Activated naive CD8-positive, alpha-beta T cell treated with anti-CD3 and anti-CD28 coated beads for 36 hours (primary cell): ENCODE data around the gene NECAP2. TPM values are rescaled to one million over a fixed set of nuclear protein-coding genes. Genes with fewer than 3 reads are reported as not detected.
"Not testable (repeated sequence)": the region's sequence is repeated elsewhere in the genome, so short reads cannot be mapped to it uniquely, and the experiment has no call there.

ENCODE experiments used
- DNase-seq: peaks from one replicate; pipeline ENCODE4 v3.0.0; 2021
- H3K27ac Mint-ChIP-seq: one replicate; pipeline ENCODE4 v1.8.0; 2022; ENCODE audit warnings: mild to moderate bottlenecking, moderate library complexity, mixed read lengths
- H3K27me3 Mint-ChIP-seq: one replicate; pipeline ENCODE4 v1.8.0; 2022; ENCODE audit warnings: mild to moderate bottlenecking, mixed read lengths
- H3K36me3 Mint-ChIP-seq: one replicate; pipeline ENCODE4 v1.8.0; 2021; ENCODE audit warnings: mild to moderate bottlenecking, mixed read lengths
- H3K4me1 Mint-ChIP-seq: one replicate; pipeline ENCODE4 v1.8.0; 2021; ENCODE audit warnings: mixed read lengths
- H3K4me3 Mint-ChIP-seq: one replicate; pipeline ENCODE4 v1.8.0; 2022; ENCODE audit warnings: mild to moderate bottlenecking, moderate library complexity, mixed read lengths
- H3K9me3 Mint-ChIP-seq: one replicate; pipeline ENCODE4 v1.8.0; 2022; ENCODE audit warnings: mixed read lengths
- total RNA-seq, 2 experiments: library from RNA; stranded (reverse); gene quantifications; one replicate each; pipeline ENCODE4 v1.2.3, GENCODE V29; 2021

Gene NECAP2
- total RNA-seq, 2 experiments from 2014 or later: 52.5 to 54.9 TPM

DNA sequence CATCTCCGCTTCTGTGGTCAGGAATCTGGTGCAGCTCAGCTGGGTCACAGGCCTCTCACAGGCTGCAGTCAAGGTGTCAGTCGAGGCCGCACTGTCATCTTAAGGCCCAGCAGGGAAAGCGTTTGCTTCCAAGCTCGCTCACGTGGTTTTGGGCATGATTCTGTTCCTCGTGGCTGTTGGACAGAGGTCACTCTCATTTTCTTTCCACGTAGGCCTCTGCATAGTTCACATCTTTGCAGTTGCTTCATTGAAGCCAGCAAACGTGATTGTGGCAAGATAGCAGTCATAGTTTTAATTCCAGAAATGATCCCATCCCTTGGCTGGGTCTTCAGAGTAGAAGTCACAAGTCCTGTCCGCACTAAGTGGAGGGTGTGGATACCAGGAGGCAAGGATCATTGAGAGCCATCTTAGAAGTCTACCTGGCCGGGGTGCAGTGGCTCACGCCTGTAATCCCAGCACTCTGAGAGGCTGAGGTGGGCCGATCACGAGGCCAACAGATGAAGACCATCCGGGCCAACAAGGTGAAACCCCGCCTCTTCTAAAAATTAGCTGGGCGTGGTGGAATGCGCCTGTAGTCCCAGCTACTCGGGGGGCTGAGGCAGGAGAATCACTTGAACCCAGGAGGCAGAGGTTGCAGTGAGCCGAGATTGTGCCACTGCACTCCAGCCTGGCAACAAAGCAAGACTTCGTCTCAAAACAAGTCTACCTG is 24.5 kb downstream of the NECAP2 start:
- H3K4me3 Mint-ChIP-seq: no peak overlapping the region
- no peaks in the 10 kb centered on the region for H3K27me3 Mint-ChIP-seq
- no peaks in the 10 kb centered on the region for H3K9me3 Mint-ChIP-seq
- peaks cover 7% of the 10 kb centered on the region for H3K36me3 Mint-ChIP-seq
- H3K4me1 Mint-ChIP-seq: peaks cover 3% of the 10 kb centered on the region
- no peak overlapping the region for H3K27ac Mint-ChIP-seq
- DNase-seq: no peak

DNA sequence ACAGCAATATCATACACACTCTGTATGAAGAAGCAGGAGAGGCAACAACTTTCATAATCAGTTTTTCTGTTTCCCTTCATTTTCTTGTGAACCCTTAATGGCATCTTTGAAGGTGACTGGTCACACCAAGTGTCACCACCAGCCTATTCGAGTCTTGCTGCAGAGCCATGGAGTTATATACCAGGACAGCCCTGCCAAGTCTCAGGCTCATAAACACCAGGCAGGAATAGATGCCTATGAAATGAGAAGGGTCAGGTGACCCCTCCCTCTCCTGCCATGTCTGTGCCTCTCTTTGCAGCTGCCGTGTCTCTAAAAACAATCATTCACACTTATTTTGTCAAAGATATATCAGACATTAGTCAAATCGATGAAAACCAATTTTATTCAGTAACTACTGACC is 28.0 kb downstream of the NECAP2 start:
- Mint-ChIP-seq H3K9me3 (no peaks in the 10 kb centered on the region), H3K4me3 (no peak overlapping the region), H3K4me1 (peaks cover 5% of the 10 kb centered on the region), H3K27me3 (no peaks in the 10 kb centered on the region), H3K36me3 (peaks cover 2% of the 10 kb centered on the region), H3K27ac (no peak overlapping the region)
- DNase-seq: no peak

DNA sequence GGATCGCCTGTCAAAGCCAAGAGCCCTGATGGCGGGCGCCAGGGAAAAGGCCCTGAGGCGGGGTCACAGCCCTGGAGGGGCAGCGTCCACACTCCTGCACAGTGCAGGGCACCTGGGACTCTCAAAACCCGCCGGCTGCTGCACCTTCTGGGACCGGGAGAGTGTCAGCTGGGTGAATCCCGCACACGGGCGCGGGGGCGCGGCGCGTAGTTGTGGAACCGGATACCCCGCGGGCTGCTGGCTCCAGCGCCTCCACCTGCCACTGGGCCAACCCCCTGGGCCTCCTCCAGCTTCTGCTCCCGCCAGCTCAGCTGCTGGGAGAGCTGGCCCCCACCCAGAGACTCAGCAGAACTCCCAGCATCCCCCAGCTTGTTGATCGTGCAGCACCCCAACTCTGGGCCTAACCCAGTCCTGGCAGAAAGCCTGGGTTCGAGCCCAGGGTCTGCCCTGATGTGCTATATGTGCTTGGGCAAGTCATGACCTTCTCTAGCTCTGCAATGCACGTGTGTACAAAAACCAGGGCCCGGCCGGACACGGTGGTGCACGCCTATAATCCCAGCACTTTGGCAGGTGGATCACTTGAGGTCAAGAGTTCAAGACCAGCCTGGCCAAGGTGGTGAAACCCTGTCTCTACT is 33.8 kb downstream of the NECAP2 start:
- H3K36me3 Mint-ChIP-seq: no peaks in the 10 kb centered on the region

DNA sequence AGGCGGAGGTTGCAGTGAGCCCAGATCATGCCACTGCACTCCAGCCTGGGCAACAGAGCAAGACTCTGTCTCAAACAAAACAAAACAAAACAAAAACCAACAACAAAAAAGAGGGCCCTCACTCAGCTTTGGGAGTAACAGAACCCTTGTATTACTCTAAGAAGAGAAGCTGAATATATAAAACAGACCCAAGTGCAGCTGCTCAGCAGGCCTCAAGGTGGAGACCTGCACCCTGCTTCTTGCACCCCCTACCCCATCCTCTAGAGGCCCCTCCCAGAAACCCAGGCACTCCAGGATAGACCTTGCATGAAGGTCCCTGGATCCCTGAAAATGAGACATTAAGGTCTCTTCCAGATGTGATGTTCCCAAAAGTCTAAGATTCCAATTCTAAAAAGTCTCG is 34.4 kb downstream of the NECAP2 start:
- DNase-seq, H3K27ac Mint-ChIP-seq, H3K36me3 Mint-ChIP-seq, H3K9me3 Mint-ChIP-seq, H3K27me3 Mint-ChIP-seq, H3K4me3 Mint-ChIP-seq, H3K4me1 Mint-ChIP-seq: not testable (repeated sequence)

More for the DNA sequence above, 33.8 kb downstream of the NECAP2 start:
- Mint-ChIP-seq H3K4me3 (no peak overlapping the region), H3K9me3 (no peaks in the 10 kb centered on the region), H3K27ac (no peak overlapping the region), H3K4me1 (peaks cover 7% of the 10 kb centered on the region), H3K27me3 (no peaks in the 10 kb centered on the region)
- no peak for DNase-seq

DNA sequence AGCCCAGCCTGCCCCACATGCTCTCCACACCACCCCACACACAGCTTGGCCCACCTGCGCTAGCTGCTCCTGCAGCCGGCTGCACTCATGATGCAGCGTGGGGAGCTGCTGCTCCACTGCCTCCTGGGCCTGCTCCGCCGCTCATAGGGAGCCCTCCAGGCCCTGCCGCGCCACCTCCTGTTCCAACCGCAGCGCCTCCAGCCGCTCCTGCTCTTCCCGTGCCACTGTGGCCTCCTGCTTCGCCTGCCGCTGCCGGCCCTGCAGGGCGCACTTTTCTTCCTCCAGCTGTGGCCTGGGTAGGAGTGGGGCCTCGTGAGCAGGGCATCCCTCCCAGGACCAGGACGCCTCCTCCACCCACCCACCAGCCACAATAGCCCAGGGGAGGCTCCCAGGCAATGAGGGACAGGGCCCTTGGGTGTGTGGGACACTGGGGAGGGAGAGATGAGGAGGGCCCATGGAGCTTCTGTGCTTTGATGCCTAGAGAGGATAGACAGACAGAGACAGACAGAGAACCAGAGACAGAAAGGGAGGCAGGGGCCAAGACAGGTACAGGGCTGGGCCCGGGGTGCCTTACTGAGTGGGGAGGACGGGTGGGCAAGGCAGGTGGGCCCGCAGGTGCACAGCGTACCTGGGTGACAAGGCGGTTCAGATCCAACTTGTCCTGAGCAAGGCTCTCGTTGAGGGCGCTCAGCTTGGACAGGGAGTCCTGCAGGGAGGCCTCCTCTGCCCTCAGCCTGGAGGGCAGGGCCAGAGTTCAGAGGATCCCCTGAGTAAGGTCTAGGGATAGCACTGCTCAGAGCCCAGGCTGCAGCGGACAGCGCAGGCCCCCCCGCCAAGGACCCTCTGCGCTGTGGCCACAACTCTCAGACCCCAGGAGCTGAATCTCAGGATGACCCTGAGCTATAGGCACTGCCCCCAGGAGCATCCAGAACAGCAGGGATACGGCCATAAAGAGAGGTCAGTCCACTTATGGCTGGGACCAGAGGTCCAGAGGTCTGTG is 35.5 kb downstream of the NECAP2 start:
- not testable (repeated sequence) for H3K27me3 Mint-ChIP-seq, H3K4me3 Mint-ChIP-seq, DNase-seq, H3K9me3 Mint-ChIP-seq, H3K27ac Mint-ChIP-seq, H3K4me1 Mint-ChIP-seq, H3K36me3 Mint-ChIP-seq

DNA sequence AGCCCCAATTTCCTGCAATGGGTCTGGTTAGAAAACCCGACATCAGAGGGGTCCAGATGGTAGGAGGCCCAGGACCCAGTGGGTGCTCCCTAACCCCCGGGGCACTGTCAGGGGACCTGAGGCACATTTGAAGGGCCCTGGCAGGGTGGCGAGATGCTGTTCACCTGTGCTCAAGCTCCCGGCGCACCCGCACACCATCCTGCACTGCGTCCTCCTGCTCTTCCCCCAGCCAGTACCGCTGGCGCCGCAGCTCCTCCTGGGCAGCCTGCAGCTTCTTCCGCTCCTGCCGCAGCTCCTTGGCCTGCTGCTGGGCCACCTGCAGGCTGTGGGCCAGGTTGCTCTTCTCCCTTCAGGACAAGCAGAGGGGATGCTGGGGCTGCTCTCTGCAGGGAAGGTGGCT is 37.6 kb downstream of the NECAP2 start:
- Mint-ChIP-seq H3K4me1 (peaks cover 7% of the 10 kb centered on the region), H3K27ac (no peak overlapping the region), H3K4me3 (no peak overlapping the region), H3K27me3 (no peaks in the 10 kb centered on the region), H3K9me3 (no peaks in the 10 kb centered on the region), H3K36me3 (no peaks in the 10 kb centered on the region)
- DNase-seq: no peak

DNA sequence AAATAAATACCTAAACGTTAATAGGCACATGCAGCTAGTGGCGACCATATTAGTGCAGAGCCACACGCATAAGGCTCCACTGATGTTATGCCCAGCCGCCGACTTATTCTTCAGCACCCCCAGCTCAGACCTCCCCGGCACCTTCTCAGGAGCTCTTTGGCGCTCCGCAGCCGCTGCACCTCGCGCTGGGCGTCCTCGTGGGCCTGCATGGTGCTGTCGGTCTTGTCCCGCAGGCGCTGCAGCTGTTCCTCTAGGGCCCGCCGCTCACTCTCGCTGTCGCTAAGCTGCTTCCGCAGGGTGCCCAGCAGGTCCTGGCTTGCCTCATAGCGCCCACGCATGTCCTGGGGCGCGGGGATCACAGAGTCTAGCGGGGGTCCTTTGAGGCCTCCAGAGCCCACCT is 42.6 kb downstream of the NECAP2 start:
- H3K27ac Mint-ChIP-seq, H3K36me3 Mint-ChIP-seq, H3K4me3 Mint-ChIP-seq, H3K27me3 Mint-ChIP-seq, H3K9me3 Mint-ChIP-seq, H3K4me1 Mint-ChIP-seq, DNase-seq: not testable (repeated sequence)

DNA sequence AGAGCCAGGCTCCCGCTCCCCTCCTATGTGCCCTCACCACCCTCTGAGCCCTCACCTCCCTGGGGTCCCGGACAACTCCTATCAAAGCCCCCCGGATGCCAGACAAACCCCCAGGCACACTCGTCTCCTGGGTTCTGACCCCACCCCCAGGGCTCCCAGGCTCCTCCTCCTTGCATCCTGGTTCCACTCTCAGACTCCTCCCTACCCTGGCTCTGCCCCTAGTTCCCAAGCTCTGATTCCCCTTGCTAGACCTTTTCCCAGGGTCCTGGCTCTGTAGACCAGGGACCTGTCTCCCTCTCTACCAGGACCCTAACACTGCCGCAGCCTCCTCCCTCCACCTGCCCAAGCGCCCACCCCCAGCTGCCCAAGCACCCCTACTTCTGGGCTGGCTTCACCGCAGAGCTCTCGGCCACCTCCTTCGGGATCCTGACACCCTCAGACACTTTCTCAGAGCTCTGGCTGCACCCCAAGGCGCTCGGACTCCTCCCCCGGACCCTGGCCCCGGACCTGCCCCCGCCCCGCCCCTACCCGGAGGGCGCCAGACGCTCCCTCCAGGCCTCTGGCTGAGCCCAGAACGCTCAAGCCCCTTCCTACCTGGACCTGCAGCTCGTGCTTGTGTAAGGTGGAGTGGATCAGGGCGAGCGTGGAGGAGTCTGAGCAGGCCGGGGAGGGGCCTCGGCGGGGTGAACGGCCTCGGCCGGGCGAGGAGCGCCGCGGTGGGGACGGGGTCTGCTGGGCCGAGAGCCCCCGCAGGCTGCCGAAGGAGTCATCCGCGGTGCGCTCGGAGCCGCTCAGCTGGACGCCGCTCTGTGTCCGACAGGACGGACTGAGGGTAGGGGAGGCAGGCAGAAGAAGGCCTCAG is 43.3 kb downstream of the NECAP2 start:
- not testable (repeated sequence) for H3K36me3 Mint-ChIP-seq, H3K9me3 Mint-ChIP-seq, H3K4me3 Mint-ChIP-seq, DNase-seq, H3K27ac Mint-ChIP-seq, H3K27me3 Mint-ChIP-seq, H3K4me1 Mint-ChIP-seq

DNA sequence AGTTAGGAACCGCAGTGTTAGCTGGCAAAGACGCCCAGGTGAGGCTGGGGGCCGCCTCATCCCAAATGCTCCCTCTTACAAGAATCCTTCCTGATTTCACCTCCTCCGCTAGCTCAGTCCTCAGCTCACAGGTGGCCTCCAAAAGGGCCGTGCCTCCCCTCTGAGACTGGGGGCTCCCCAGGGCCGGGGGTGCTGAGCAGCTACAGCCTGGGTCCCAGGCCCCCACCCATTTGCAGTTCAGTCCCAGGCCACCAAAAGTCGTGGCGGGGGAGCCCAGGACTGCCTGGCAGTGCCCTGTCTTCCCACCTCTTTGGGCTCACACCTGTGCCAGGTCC is 43.9 kb downstream of the NECAP2 start:
- Mint-ChIP-seq H3K27me3 (no peaks in the 10 kb centered on the region), H3K36me3 (no peaks in the 10 kb centered on the region)
- no peak for DNase-seq

DNA sequence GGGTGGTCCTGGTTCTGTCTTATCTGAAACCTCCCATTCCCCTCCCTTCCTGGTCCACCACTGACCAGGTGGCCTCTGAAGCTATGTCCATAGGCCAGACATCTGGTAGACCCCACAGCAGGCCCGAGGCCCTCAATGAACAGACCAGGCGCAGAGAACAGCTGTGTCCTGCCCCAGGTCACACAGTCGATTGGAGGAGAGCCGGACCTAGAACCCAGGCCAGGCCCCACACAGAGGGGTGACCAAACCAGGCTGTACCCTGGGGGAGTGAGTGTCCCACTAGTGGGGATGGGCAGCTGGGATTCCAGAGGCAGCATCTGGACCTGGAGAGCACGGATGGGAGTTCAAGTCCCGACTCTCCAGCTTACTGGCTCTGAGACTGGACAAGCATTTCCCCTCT is 44.4 kb downstream of the NECAP2 start:
- Mint-ChIP-seq H3K36me3 (no peaks in the 10 kb centered on the region), H3K4me1 (no peaks in the 10 kb centered on the region), H3K27ac (no peak overlapping the region), H3K9me3 (no peaks in the 10 kb centered on the region), H3K27me3 (no peaks in the 10 kb centered on the region), H3K4me3 (no peak overlapping the region)
- no peak for DNase-seq

More for the DNA sequence above, 43.9 kb downstream of the NECAP2 start:
- Mint-ChIP-seq H3K9me3 (no peaks in the 10 kb centered on the region), H3K4me3 (no peak overlapping the region), H3K4me1 (no peaks in the 10 kb centered on the region), H3K27ac (no peak overlapping the region)

DNA sequence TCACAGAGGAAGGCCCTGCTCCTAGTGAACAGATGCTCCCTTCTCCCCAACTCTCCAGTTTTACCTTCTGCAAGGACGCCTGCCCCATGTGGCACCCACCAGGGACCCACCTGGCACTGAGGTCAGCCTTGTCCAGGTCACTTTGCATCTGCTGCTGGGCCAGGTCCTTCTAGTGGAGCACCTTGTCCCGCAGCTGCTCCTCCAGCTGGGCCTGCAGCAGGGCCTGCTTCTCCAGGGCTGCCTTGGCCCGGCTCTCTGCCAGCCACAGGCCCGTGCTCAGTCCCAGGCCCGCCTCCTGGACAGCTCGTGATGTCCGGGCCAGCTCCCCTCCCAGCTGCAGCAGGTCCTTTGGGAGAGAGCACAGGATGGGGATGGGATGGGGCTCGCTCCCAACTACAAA is 45.8 kb downstream of the NECAP2 start:
- not testable (repeated sequence) for H3K27me3 Mint-ChIP-seq, H3K4me1 Mint-ChIP-seq, H3K9me3 Mint-ChIP-seq, DNase-seq, H3K4me3 Mint-ChIP-seq, H3K36me3 Mint-ChIP-seq, H3K27ac Mint-ChIP-seq

DNA sequence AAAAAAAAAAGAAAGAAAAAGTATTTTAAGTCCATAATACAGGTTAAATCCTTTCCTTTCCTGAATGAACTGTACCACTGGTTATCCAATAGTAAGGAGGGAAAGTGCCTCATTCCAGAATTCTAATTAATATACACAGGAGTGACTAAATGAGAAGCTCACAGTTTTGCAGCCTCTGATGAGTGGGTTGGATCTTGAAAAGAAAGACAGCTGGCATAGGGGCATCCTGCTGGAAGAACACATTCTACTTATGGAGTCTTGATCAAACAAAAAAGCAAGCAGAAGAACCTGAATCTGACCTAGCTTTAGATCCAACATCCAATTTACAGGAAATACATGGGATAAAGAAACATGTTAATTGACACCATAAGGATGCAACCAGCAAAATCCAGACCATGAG is 46.5 kb downstream of the NECAP2 start:
- H3K27ac Mint-ChIP-seq, H3K4me3 Mint-ChIP-seq, H3K36me3 Mint-ChIP-seq, H3K27me3 Mint-ChIP-seq, H3K4me1 Mint-ChIP-seq, DNase-seq, H3K9me3 Mint-ChIP-seq: not testable (repeated sequence)

DNA sequence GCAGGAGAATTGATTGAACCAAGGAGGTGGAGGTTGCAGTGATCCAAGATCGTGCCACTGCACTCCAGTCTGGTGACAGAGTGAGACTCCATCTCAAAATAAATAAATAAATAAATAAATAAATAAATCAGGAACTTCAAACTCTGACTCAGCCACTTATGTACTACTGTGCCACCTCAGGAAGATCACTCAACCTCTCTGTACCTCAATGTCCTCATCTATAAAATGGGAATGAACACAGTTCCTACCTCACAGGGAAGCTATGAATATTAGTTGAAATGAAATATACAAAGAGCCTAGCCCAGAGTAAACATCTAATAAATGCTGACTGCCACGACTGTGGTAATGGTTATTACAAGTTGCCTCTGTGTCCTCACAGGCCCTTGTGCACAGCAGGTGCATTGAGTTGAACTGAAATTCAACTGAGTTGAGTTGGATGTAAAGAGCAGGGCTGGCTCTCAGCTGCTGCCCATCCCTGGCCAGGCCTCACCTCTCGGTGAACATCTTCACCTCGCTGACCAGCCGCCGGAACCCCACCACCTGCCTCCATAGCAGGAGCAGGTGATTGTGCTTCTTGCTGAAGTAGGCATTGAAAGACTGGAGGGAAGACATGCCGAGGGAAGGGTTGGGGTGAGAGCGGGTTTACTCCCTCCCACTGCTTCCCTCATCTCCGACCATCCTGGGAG is 48.8 kb downstream of the NECAP2 start:
- H3K4me3 Mint-ChIP-seq, H3K27ac Mint-ChIP-seq, H3K36me3 Mint-ChIP-seq, H3K9me3 Mint-ChIP-seq, H3K27me3 Mint-ChIP-seq, H3K4me1 Mint-ChIP-seq, DNase-seq: not testable (repeated sequence)

DNA sequence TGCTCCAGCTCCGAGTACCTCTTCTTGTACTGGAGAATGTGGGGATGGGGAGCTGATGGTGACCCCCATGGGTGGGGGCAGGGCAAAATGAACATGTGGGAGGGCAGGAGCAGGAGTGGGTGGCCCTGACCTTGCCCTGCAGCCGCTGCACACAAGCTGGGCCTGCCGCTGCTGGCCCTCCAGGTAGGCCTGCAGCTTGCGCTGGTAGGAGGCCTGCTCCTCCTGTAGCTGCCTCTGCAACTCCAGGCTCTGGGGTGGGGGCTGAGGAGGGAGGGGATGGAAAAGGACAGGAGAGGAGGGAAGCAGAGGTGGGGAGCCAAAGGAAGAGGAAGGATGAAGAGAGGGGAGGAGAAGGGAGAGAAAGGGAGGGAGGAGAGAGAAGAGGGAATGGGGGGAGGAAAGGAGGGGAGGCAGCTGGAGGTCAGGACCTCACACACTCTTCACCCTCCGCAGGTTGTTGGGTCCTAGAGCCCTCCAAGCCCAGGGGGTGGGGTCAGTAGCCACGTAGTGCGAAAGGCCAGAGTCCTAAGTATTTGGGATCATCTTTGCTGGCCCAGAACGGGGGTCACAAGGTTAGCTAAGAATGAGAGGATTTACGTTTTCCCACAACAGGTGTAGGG is 50.6 kb downstream of the NECAP2 start:
- H3K9me3 Mint-ChIP-seq: no peaks in the 10 kb centered on the region
- no peak overlapping the region for H3K4me3 Mint-ChIP-seq
- H3K4me1 Mint-ChIP-seq: peaks cover 8% of the 10 kb centered on the region

More for the DNA sequence above, 50.6 kb downstream of the NECAP2 start:
- Mint-ChIP-seq H3K27me3 (no peaks in the 10 kb centered on the region), H3K27ac (no peak overlapping the region), H3K36me3 (no peaks in the 10 kb centered on the region)
- no peak for DNase-seq
